GM18517 (cell line): ENCODE results near the gene NHSL2.
"Not testable (repeated sequence)": the region's sequence is repeated elsewhere in the genome, so short reads cannot be mapped to it uniquely, and the experiment has no call there.

Experiments
- ATAC-seq: cut with Tn5 transposase; IDR thresholded peaks from one replicate; pipeline ENCODE4 v1.9.1; 2021; ENCODE audit warnings: mild to moderate bottlenecking, moderate library complexity; ENCODE audit not compliant: unreplicated experiment

NHSL2 gene

DNA sequence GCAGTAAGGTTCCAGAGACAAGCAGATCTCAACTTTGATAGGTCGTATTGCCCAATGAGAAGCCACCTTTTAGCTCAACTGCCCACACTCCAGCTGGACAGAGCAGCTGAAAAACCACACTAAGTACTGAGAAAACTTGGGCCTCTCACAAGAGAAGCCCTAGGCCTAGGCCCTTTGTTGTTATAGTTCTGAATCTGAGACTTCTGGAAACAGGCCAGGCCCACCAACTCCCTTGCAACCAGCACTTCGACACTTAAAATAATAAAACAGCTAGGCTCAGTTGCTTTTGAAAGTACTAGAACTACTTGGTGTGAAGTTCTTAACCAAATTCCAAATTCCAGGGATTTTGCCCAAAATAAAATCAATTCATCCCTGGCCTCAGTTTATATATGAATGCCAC is 234.5 kb downstream of the NHSL2 start:
- no peak for ATAC-seq

DNA sequence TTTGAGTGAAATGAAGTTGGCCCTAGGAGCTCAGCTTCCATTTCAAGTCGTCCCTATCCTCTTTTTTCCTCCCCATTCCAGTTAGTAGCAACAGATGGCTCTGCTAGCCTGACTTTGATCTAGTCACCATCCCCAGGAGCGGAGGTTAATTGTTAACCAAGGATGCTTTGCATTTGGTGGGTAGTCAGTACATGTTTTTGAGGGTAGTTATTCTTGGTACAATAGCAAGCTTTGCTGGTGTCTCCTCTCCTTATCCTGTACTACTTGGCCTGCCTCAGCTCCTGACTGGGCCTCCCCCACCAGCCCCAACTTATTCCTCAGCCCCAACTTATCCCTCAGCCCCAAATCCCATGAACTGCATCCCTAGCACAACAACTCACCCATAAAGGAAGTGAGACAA is 235.9 kb downstream of the NHSL2 start:
- ATAC-seq, result no peak

DNA sequence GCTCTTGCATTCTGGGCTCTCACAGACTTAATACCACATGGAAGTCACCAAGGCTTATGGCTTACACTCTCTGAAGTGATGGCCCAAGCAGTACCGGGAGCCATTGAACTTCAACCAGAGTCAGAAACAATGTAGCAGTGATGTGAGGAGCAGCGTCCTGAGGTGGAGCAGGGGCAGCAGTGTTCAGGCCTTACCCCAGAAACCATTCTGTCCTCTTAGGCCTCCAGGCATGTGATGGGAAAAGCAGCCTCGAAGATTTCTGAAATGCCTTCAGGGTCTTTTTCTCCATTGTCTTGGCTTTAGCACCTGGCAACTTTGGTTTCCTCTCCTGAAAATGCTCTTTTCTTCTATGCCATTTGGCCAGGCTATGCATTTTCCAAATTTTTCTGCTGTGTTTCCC is 248.1 kb downstream of the NHSL2 start:
- no peak for ATAC-seq

DNA sequence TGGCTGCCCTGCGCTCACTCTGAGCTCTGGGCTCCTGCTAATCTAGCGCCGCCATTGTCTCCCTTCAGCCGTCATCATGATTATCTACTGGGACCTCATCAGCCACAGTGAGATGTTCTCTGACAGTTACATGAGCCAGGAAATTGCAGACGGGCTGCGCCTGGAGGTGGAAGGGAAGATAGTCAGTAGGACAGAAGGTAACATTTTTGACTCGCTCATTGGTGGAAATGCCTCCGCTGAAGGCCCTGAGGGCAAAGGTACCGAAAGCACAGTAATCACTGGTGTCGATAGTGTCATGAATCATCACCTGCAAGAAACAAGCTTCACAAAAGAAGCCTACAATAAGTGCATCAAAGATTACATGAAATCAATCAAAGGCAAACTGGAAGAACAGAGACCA is 249.1 kb downstream of the NHSL2 start:
- no peak for ATAC-seq

DNA sequence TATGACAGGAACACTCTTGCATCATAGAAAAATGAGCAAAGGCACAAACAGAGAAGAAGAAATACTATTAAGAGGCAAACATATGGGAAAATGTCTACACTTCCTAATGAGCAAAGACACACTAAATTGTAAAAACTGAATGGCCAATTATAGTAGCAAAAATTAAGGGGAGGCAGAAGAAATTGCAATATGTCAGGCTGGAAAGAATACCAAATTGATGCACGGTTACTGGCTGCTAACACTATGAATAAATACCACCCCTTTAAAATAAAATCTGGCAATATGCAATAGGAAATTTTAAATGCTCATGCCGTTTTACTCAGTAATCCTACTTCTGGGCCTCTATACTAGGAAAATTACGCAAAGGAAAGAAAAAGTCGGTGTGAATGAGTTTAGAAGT is 254.9 kb downstream of the NHSL2 start:
- ATAC-seq, result no peak

DNA sequence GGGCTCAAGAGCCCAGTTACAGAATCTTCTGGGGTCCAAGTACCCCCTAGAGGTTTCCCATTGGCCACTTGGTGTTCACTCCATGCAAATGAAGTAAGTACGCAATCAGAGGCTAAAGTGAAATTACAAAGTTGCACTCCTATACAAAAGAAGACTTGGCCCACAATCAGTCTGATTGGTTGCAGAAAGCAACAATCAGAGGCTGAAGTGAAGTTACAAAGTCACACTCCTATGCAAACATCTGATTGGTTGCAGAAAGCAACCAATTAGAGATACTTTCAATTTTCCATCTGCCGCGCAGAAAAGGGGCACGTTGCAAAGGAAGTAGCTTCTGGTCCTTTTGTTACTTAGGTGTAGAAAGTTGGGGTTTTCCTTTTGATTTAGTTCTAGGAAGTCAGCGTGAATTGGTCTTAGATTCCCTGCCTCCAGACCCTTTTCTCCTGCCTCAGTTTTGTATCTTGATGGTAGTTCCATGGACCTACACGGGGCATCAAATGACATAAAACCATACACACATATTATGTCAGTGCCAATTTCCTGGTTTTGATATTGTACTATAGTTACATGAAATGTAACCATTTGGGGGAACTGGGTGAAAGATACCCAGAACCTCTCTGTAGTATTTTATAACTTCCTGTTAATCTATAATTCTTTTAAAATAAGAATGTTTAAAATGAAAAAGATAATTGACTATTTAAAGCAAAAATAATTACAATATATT is 258.5 kb downstream of the NHSL2 start:
- no peak for ATAC-seq

DNA sequence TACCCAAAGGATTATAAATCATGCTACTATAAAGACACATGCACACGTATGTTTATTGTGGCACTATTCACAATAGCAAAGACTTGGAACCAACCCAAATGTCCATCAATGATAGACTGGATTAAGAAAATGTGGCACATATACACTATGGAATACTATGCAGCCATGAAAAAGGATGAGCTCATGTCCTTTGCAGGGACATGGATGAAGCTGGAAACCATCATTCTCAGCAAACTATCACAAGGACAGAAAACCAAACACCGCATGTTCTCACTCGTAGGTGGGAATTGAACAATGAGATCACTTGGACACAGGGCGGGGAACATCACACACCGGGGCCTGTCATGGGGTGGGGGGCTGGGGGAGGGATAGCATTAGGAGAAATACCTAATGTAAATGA is 265.6 kb downstream of the NHSL2 start:
- not testable (repeated sequence) for ATAC-seq

DNA sequence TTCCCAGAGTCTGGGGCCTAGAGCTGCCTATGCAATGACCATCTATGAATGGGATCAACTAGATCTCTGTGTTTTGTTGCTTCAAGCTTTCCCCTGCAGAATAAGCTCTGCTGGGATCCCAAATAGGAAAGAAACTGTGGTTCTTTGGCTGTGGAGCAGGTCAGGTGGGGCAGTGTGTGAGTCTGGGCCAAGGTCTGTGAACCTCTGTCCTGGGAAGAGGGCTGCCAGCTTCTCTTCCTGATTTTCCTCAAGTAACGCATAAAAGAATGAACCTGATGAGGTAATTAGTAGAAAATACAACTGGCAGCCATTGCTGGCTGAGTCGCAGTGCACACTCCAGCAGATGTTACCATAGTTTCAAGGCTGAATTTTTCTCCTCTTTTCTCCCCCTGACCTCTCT is 266.3 kb downstream of the NHSL2 start:
- no peak for ATAC-seq

DNA sequence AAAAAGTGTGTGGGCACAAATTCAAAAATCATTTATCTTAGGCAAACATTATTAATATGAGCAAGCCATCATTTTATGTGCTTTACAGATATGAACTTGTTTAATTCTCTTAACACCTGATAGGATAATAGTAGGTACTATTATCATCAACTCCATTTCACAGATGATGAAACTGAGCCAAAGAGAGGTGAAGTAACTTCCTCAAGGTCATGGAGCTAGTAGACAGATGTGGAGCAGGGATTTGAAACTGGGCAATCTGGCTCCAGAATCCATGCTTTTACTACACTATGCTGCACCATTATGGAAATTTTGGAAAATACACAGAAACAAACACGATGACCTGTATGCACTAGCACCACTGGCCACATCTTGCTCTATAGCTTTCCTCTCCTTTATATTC is 269.9 kb downstream of the NHSL2 start:
- ATAC-seq, result no peak

DNA sequence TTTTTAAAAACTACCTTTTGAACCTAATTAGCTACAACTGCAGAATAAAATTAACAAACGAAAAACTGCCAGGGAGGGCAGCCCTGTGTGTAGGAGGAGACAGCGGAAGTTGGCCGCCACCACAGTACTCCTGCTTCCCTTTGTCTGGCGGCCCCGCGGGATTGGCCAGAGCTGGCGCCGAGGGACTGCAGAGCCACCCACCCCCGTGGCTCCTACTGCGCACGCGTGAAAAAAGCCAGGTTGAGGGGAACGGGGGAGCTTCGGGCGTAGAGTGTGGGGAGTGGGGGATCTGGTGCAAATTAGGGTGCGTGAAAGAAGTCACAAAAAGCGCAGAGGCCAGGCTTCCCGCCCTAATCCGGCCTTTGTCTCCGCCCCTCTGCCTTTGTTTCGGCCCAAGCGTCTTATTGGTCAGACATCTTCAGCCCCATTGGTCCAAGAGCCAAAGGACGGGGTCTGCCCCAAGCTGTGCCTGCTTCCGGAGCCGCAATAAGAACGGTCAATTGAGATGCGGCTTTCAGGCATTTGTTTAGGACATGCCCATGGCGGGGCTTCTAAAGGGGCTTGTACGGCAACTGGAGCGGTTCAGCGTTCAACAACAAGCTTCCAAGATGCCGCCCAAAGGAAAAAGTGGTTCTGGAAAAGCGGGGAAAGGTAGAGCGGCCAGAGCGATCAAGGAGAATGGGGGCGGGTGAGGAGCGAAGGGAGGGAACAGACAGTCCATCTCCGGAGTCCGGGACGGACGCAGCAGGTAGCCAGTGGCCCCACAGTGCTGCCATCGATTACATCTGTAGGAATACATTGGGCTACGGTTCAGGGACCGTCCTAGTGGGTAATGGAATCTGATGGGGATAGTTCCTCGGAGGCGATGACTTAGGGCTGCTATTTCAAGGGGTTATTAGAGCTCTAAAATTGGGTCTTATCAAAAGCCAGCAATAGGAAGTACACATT is 270.8 kb downstream of the NHSL2 start, which contains the start of gene PIN4:
PIN4 (plus strand) TSS at position 580 of the 948 bp plus-strand sequence; CDS start at position 609, 29 bp downstream.
- peak; percentile 92 for ATAC-seq

DNA sequence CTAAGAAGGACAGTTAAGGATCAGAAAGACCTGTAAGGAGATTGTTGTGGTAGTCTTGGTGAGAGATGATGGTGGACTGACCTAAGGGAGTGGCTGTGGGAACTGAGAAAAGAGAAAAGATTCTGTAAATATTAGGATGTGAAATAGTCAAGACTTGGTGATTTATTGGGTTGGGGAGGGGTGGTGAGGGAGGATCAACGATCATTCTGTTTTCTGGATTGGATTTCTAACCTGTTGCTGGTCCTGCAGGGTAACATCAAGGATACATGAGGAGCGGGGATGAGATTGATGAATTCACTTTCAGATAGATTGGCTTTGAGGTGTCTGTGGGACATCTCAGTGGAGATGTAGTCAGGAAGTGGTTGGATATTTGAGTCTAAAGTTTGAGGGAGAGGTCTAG is 272.3 kb downstream of the NHSL2 start:
- ATAC-seq, result no peak

DNA sequence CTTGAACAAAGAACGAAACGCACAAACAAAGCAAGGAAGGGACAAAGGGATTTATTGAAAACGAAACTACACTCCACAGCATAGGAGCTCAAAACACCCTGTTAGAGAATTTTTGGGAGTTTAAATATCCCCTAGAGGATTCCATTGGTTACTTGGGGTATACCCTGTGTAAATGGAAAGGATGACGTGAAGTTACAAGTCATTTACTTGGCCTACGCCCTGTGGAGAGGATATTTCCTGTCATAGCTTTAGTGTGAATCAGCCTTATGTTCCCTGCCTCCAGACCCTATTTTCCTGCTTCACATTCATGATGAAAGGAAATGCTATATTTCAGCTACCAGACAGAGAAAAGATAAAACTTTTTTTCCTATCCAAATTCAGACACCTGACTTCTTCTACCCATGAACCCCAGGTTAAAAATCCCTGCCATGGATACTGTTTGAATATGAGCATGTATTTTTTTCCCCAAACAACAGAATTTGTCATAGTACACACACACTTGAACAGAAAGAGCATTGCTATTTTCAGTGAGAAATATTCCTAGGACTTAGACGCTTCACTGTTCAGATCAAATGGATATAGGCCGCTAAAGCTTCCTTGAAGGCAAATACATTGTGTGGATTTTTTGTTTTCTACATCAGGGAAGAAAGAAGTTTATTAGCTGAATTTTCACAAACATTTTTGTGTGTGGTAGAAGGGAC is 291.3 kb downstream of the NHSL2 start:
- no peak for ATAC-seq
